Osteoblast (primary cell): Measurements from ENCODE around the gene DBNL. TPM values are rescaled to one million over a fixed set of nuclear protein-coding genes. Genes with fewer than 3 reads are reported as not detected.
A peak's percentile ranks its signal among the peaks of the same experiment; 100 is the strongest.
"Not testable (repeated sequence)": the region's sequence is repeated elsewhere in the genome, so short reads cannot be mapped to it uniquely, and the experiment has no call there.

Experiments
- DNase-seq: peaks from one replicate; pipeline ENCODE4 v3.0.0; 2011; ENCODE audit warnings: low spot score, mixed read lengths; ENCODE audit not compliant: insufficient read length; ENCODE audit errors: missing footprints
- H2AFZ ChIP-seq: 2 replicates; pipeline ENCODE4 v1.6.0; 2011; ENCODE audit warnings: mild to moderate bottlenecking, low read length
- H3K27ac ChIP-seq: 2 replicates; pipeline ENCODE4 v1.5.1; 2011; ENCODE audit warnings: mild to moderate bottlenecking, low read depth, low read length, moderate library complexity
- H3K27me3 ChIP-seq: 2 replicates; pipeline ENCODE4 v1.6.0; 2012; ENCODE audit warnings: mild to moderate bottlenecking, control low read depth, inconsistent platforms, low read length, moderate library complexity; ENCODE audit not compliant: insufficient read depth
- H3K36me3 ChIP-seq: 2 replicates; pipeline ENCODE4 v1.5.1; 2011; ENCODE audit warnings: mild to moderate bottlenecking, low read length, control low read depth, moderate library complexity; ENCODE audit not compliant: insufficient read depth
- H3K4me1 ChIP-seq: 2 replicates; pipeline ENCODE4 v1.5.1; 2011; ENCODE audit warnings: mild to moderate bottlenecking, low read length, control low read depth, moderate library complexity; ENCODE audit not compliant: insufficient read depth
- H3K4me2 ChIP-seq: 2 replicates; pipeline ENCODE4 v1.6.0; 2011; ENCODE audit warnings: mild to moderate bottlenecking, low read length; ENCODE audit not compliant: insufficient read depth
- H3K4me3 ChIP-seq: fragments of 200-600 bp; sonication (generic); 3 replicates; pipeline ENCODE4 v1.5.1; 2012; ENCODE audit warnings: mild to moderate bottlenecking, low read length, inconsistent platforms; ENCODE audit not compliant: insufficient read depth
- H3K79me2 ChIP-seq: 2 replicates; pipeline ENCODE4 v1.6.0; 2012; ENCODE audit warnings: mild to moderate bottlenecking, low read length, control low read depth, inconsistent platforms; ENCODE audit not compliant: insufficient read depth
- H3K9me3 ChIP-seq: 2 replicates; pipeline ENCODE4 v1.5.1; 2011; ENCODE audit warnings: low read depth, low read length, control low read depth
- H4K20me1 ChIP-seq: 2 replicates; pipeline ENCODE4 v1.6.0; 2012; ENCODE audit warnings: mild to moderate bottlenecking, low read length, control low read depth; ENCODE audit not compliant: insufficient read depth
- CTCF ChIP-seq: IDR thresholded peaks from 2 replicates; pipeline ENCODE4 v1.5.1; 2011; ENCODE audit warnings: mild to moderate bottlenecking, low read depth, low read length, moderate library complexity; ENCODE audit errors: extremely low read depth
- total RNA-seq: library from RNA; depleted of rRNA; stranded (reverse); fragments of >200 nt; gene quantifications from 2 replicates; pipeline ENCODE4 v1.2.3, GENCODE V29; 2012

The DBNL gene
- total RNA-seq, 1 donor = 105 TPM

- not testable (repeated sequence) for DNase-seq, H3K4me1 ChIP-seq, H3K27me3 ChIP-seq, H4K20me1 ChIP-seq, H3K79me2 ChIP-seq, H3K4me2 ChIP-seq, H3K27ac ChIP-seq, H3K9me3 ChIP-seq, H3K4me3 ChIP-seq, H3K36me3 ChIP-seq
- peak overlapping the region; percentile 14 for H2AFZ ChIP-seq
Measured at GRCh38 chr7:44038961-44039558, 5.4 kb upstream of the DBNL start.

- H3K27ac ChIP-seq, H3K27me3 ChIP-seq, H2AFZ ChIP-seq, H4K20me1 ChIP-seq, DNase-seq, H3K79me2 ChIP-seq, H3K36me3 ChIP-seq, H3K4me3 ChIP-seq, H3K4me1 ChIP-seq, H3K9me3 ChIP-seq: not testable (repeated sequence)
- peak overlapping the region; percentile 23 for H3K4me2 ChIP-seq
Measured at GRCh38 chr7:44039800-44040492, 4.6 kb upstream of the DBNL start.

- H3K79me2 ChIP-seq = peaks cover 15% of the 10 kb centered on the region
- not testable (repeated sequence) for H3K27ac ChIP-seq, H3K9me3 ChIP-seq, DNase-seq, H2AFZ ChIP-seq, H3K27me3 ChIP-seq, H3K36me3 ChIP-seq, H3K4me1 ChIP-seq, H4K20me1 ChIP-seq
- H3K4me3 ChIP-seq = peak overlapping the region; percentile 30
- H3K4me2 ChIP-seq = peak overlapping the region; percentile 23
Measured at GRCh38 chr7:44040493-44040891, 4.0 kb upstream of the DBNL start.

GRCh38 chr7:44042221-44042620 is 2.3 kb upstream of the DBNL start:
- Histone ChIP-seq H3K27me3 (no peaks in the 10 kb centered on the region), H3K9me3 (no peaks in the 10 kb centered on the region), H3K79me2 (peaks cover 32% of the 10 kb centered on the region), H3K4me2 (no peak overlapping the region), H3K4me1 (peaks cover 16% of the 10 kb centered on the region), H3K36me3 (peaks cover 5% of the 10 kb centered on the region), H3K27ac (no peak overlapping the region), H2AFZ (no peak overlapping the region), H4K20me1 (peaks cover 17% of the 10 kb centered on the region), H3K4me3 (no peak overlapping the region)
- no peak for TF ChIP-seq CTCF
- no peak for DNase-seq

GRCh38 chr7:44043902-44044301 is 600 bp upstream of the DBNL start:
- H3K4me2 ChIP-seq = peak overlapping the region; percentile 100
- peak overlapping the region; percentile 42 for H3K27ac ChIP-seq
- peaks cover 5% of the 10 kb centered on the region for H3K36me3 ChIP-seq
- no peaks in the 10 kb centered on the region for H3K9me3 ChIP-seq
- peaks cover 49% of the 10 kb centered on the region for H3K79me2 ChIP-seq
- no peaks in the 10 kb centered on the region for H3K27me3 ChIP-seq
- peak overlapping the region; percentile 99 for H3K4me3 ChIP-seq
- peaks cover 26% of the 10 kb centered on the region for H4K20me1 ChIP-seq
- no peak for TF ChIP-seq CTCF
- H3K4me1 ChIP-seq = peaks cover 16% of the 10 kb centered on the region
- peak overlapping the region; percentile 98 for H2AFZ ChIP-seq
- DNase-seq = no peak
